Body of pancreas (tissue), 4 donors: ENCODE results near the gene FOSL1.

Experiments
- POLR2A ChIP-seq, 3 donors: fragments of 450-650 bp; IDR thresholded peaks; one replicate each; pipeline ENCODE4 v1.6.1; 2016; ENCODE audit warnings: antibody characterized with exemption in 3 of 3, mild to moderate bottlenecking in 2 of 3
- TF ChIP-seq, protein P1 (sequence below), 7 experiments: fragments of 450-650 bp in 4 of 7; fragments of 200-600 bp in 3 of 7; sonication (generic) in 3 of 7; IDR thresholded peaks; one replicate each; pipeline ENCODE4 v1.5.1; 2016 to 2019; ENCODE audit warnings: antibody characterized with exemption in 7 of 7

DNA sequence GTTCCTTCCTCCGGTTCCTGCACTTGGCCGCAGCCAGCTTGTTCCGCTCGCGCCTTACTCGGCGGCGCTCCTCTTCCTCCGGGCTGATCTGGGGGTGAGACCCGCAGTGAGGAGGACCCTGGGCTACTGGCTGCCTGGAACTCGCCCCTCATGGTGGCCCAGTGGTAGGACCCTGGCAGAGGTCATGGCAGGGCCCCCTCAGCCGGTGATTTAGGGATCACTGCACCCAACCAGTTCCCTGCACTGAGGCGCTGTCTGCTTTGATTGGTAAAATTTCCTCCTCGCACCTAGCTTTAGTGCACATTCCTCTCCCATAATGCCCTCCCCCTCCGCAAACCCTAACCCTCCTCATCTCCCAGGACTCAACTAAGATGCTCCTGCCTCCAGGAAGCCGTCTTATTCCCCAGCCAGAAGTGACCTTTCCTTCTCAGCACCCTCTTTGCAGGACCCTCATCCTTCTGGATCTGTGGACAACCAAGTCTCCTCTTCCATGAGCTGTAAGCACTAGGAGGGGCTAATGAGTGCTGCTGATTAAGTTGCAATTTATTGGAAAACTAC, 6.1 kb downstream of the FOSL1 start:
- TF ChIP-seq, protein P1, sequence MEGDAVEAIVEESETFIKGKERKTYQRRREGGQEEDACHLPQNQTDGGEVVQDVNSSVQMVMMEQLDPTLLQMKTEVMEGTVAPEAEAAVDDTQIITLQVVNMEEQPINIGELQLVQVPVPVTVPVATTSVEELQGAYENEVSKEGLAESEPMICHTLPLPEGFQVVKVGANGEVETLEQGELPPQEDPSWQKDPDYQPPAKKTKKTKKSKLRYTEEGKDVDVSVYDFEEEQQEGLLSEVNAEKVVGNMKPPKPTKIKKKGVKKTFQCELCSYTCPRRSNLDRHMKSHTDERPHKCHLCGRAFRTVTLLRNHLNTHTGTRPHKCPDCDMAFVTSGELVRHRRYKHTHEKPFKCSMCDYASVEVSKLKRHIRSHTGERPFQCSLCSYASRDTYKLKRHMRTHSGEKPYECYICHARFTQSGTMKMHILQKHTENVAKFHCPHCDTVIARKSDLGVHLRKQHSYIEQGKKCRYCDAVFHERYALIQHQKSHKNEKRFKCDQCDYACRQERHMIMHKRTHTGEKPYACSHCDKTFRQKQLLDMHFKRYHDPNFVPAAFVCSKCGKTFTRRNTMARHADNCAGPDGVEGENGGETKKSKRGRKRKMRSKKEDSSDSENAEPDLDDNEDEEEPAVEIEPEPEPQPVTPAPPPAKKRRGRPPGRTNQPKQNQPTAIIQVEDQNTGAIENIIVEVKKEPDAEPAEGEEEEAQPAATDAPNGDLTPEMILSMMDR (IDR thresholded peaks at IDR 0.05), result no peak
- TF ChIP-seq POLR2A (IDR thresholded peaks at IDR 0.05), result peak in 1 of 3 donors; percentile 18
